ENCODE results near the gene DHDDS.
"Not testable (repeated sequence)": the region's sequence is repeated elsewhere in the genome, so short reads cannot be mapped to it uniquely, and the experiment has no call there.

DHDDS gene

GRCh38 chr1:26475989-26476388, 43.9 kb downstream of the DHDDS start:
- DNase-seq (ENCODE audit: low read depth), result no peak

- DNase-seq (ENCODE audit: low read depth), result no peak
Observed at GRCh38 chr1:26476958-26477357, 44.8 kb downstream of the DHDDS start.

- DNase-seq (ENCODE audit: low read depth), result no peak
Observed at GRCh38 chr1:26477446-26478152, 45.5 kb downstream of the DHDDS start.

- no peak for DNase-seq (ENCODE audit: low read depth)
Observed at GRCh38 chr1:26478159-26478558, 46.0 kb downstream of the DHDDS start.

GRCh38 chr1:26478988-26479387, 46.9 kb downstream of the DHDDS start:
- no peak for DNase-seq (ENCODE audit: low read depth)

- DNase-seq (ENCODE audit: low read depth), result no peak
Observed at GRCh38 chr1:26482921-26483320, 50.8 kb downstream of the DHDDS start.

GRCh38 chr1:26483980-26484379, 51.9 kb downstream of the DHDDS start:
- no peak for DNase-seq (ENCODE audit: low read depth)

GRCh38 chr1:26490155-26490554, 58.0 kb downstream of the DHDDS start:
- no peak for DNase-seq (ENCODE audit: low read depth)

- no peak for DNase-seq (ENCODE audit: low read depth)
Observed at GRCh38 chr1:26493267-26493666, 61.1 kb downstream of the DHDDS start.

GRCh38 chr1:26493938-26494337, 61.8 kb downstream of the DHDDS start:
- DNase-seq (ENCODE audit: low read depth), result no peak

GRCh38 chr1:26496861-26497260, 64.7 kb downstream of the DHDDS start:
- DNase-seq (ENCODE audit: low read depth), result no peak

GRCh38 chr1:26498894-26499293, 66.8 kb downstream of the DHDDS start:
- DNase-seq (ENCODE audit: low read depth), result no peak

GRCh38 chr1:26500488-26501175, 68.5 kb downstream of the DHDDS start:
- DNase-seq (ENCODE audit: low read depth), result peak; percentile 97

GRCh38 chr1:26510711-26511110, 78.6 kb downstream of the DHDDS start:
- not testable (repeated sequence) for DNase-seq (ENCODE audit: low read depth)

GRCh38 chr1:26515836-26516235, 83.7 kb downstream of the DHDDS start:
- not testable (repeated sequence) for DNase-seq (ENCODE audit: low read depth)

GRCh38 chr1:26516987-26517765, 85.1 kb downstream of the DHDDS start:
- no peak for DNase-seq (ENCODE audit: low read depth)

- DNase-seq (ENCODE audit: low read depth), result no peak
Observed at GRCh38 chr1:26517766-26518049, 85.6 kb downstream of the DHDDS start.

- no peak for DNase-seq (ENCODE audit: low read depth)
Observed at GRCh38 chr1:26518355-26518754, 86.2 kb downstream of the DHDDS start.

GRCh38 chr1:26520339-26520738, 88.2 kb downstream of the DHDDS start:
- no peak for DNase-seq (ENCODE audit: low read depth)
